ENCODE results near the gene HOTAIR. TPM values are rescaled to one million over a fixed set of nuclear protein-coding genes. Genes with fewer than 3 reads are reported as not detected.

Gene HOTAIR
- total RNA-seq, 1 donor from 2014 or later: not detected

- Histone ChIP-seq H3K27me3 (peaks cover 100% of the 10 kb centered on the region), H3K27ac (no peak overlapping the region), H3K36me3 (no peaks in the 10 kb centered on the region), H3K4me1 (peaks cover 6% of the 10 kb centered on the region), H3K9me3 (no peaks in the 10 kb centered on the region), H3K4me3 (no peak overlapping the region)
- TF ChIP-seq, protein P1, sequence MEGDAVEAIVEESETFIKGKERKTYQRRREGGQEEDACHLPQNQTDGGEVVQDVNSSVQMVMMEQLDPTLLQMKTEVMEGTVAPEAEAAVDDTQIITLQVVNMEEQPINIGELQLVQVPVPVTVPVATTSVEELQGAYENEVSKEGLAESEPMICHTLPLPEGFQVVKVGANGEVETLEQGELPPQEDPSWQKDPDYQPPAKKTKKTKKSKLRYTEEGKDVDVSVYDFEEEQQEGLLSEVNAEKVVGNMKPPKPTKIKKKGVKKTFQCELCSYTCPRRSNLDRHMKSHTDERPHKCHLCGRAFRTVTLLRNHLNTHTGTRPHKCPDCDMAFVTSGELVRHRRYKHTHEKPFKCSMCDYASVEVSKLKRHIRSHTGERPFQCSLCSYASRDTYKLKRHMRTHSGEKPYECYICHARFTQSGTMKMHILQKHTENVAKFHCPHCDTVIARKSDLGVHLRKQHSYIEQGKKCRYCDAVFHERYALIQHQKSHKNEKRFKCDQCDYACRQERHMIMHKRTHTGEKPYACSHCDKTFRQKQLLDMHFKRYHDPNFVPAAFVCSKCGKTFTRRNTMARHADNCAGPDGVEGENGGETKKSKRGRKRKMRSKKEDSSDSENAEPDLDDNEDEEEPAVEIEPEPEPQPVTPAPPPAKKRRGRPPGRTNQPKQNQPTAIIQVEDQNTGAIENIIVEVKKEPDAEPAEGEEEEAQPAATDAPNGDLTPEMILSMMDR (IDR thresholded peaks at IDR 0.05): no peak
- ATAC-seq (no peak), DNase-seq (no peak)
- intact Hi-C loops (cut with DNase I): no loop called here
Observed at GRCh38 chr12:53941750-53942149, 33.0 kb downstream of the HOTAIR start.

DNA sequence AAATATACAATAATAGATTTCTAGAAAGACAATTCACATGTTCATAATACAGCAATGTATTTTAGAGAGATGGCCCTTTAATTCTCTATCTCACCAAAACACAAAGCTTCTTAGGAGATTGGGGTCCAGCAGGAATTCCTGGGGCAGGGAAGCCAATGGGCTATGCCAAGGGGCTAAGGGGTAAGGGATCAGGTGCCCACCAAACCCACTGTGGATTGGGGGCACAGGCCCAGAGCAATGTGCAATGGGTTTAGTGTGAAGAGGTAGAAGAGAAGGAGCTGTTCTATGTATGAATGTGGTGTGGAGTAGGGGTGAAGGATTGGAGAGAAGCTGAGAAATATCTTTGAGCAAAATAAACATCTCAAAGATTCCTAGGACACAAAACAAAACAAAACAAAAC is 33.6 kb downstream of the HOTAIR start:
- intact Hi-C loops (cut with DNase I): no loop called here
- no peak overlapping the region for H3K4me3 ChIP-seq
- ATAC-seq: no peak
- peaks cover 6% of the 10 kb centered on the region for H3K4me1 ChIP-seq
- TF ChIP-seq, protein P1 (IDR thresholded peaks at IDR 0.05): no peak
- DNase-seq: no peak
- H3K36me3 ChIP-seq: no peaks in the 10 kb centered on the region
- H3K27me3 ChIP-seq: peaks cover 100% of the 10 kb centered on the region
- H3K27ac ChIP-seq: no peak overlapping the region
- no peaks in the 10 kb centered on the region for H3K9me3 ChIP-seq

GRCh38 chr12:53940443-53941014 is 34.2 kb downstream of the HOTAIR start:
- TF ChIP-seq, protein P1 (IDR thresholded peaks at IDR 0.05): no peak
- H3K9me3 ChIP-seq: no peaks in the 10 kb centered on the region
- H3K36me3 ChIP-seq: no peaks in the 10 kb centered on the region
- peaks cover 100% of the 10 kb centered on the region for H3K27me3 ChIP-seq
- no peak for DNase-seq
- peaks cover 6% of the 10 kb centered on the region for H3K4me1 ChIP-seq
- intact Hi-C loops (cut with DNase I): no loop called here
- no peak overlapping the region for H3K4me3 ChIP-seq
- no peak for ATAC-seq
- no peak overlapping the region for H3K27ac ChIP-seq

DNA sequence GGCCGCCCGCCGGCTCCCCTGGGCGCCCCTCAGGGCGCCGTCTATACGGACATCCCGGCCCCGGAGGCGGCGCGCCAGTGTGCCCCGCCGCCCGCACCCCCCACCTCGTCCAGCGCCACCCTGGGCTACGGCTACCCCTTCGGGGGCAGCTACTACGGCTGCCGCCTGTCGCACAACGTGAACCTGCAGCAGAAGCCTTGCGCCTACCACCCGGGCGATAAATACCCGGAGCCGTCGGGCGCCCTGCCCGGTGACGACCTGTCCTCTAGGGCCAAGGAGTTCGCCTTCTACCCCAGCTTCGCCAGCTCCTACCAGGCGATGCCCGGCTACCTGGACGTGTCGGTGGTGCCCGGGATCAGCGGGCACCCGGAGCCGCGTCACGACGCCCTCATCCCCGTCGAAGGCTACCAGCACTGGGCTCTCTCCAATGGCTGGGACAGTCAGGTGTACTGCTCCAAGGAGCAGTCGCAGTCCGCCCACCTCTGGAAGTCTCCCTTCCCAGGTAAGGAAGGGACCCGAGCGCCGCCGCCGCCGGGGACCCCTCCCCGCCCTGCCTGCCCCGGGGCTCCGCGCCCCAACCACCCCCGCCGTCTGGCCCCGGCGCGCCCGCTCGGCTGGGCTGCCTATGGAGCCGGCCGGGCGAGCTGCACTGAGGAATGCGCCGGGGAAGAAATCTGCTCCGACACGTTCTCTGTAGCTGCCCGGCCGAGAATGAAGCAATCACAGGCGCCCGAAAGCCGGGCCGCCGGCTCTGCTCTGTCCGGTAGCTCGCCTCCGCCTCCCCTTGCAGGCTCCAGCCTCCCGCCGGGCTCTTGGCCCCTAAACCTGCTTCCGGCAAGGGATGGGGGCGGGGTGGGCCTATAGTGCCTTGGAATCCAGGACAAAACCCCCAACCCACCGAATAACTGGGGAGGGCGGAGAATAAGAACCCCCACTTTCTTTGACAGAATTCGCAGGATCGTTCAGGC is 35.3 kb downstream of the HOTAIR start:
- Histone ChIP-seq H3K4me3 (no peak overlapping the region), H3K4me1 (peaks cover 6% of the 10 kb centered on the region), H3K27ac (no peak overlapping the region), H3K36me3 (no peaks in the 10 kb centered on the region), H3K27me3 (peaks cover 100% of the 10 kb centered on the region), H3K9me3 (no peaks in the 10 kb centered on the region)
- ATAC-seq: peak; percentile 74
- TF ChIP-seq, protein P1 (IDR thresholded peaks at IDR 0.05): no peak
- intact Hi-C loops (cut with DNase I): no loop called here
- no peak for DNase-seq

DNA sequence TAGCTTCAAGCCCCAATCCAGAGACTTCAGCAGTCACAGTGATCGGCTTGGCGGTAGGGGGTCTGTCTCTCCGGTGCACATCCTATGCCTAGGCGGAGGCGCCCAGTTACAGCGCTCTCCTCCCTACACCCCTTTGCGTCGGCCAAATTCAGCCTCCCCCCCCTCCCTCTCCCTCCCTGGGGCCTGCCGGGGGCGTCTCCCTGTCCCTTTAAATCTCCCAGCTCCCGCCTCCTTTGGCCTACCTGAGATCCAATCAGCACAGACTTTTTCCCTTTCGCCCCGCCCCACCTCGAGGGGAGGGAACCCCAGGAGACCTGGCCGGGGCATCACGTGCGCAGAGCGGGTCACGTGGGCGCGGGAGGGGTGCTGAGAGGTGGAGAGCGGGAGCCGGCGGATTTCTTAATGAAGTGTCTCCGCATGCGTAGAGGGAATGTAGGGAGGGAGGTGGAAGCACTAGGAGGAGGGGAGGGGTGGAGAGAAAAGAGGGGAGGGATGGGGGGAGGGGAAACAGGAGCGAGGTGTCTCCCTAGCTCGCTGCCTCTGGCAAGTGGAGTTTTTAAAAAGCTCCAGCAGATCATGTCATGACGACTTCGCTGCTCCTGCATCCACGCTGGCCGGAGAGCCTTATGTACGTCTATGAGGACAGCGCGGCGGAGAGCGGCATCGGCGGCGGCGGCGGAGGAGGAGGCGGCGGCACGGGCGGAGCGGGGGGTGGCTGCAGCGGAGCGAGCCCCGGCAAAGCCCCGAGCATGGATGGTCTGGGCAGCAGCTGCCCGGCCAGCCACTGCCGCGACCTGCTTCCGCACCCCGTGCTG is 36.2 kb downstream of the HOTAIR start, which contains the start of gene HOXC13:
HOXC13 (plus strand) TSS at position 506 of the 815 bp plus-strand sequence; CDS start at position 582, 76 bp downstream.
- intact Hi-C loops (cut with DNase I): no loop called here
- TF ChIP-seq, protein P1 (IDR thresholded peaks at IDR 0.05): no peak
- no peaks in the 10 kb centered on the region for H3K9me3 ChIP-seq
- DNase-seq (peak; percentile 77), ATAC-seq (peak; percentile 62)
- no peak within 1 kb of the TSS for H3K4me3 ChIP-seq
- H3K36me3 ChIP-seq: no peaks in the 10 kb centered on the region
- peaks cover 100% of the 10 kb centered on the region for H3K27me3 ChIP-seq
- peaks cover 6% of the 10 kb centered on the region for H3K4me1 ChIP-seq
- no peak within 1 kb of the TSS for H3K27ac ChIP-seq

Measured in upper lobe of right lung (tissue), 1 donor.